Hepatocyte (in vitro differentiated cells): ENCODE data around the gene PRPS1.

Source experiments
- EZH2 ChIP-seq: fragments of 200-600 bp; sonication (generic); IDR thresholded peaks from 2 replicates; pipeline ENCODE4 v1.6.1; 2016; ENCODE audit warnings: antibody characterized with exemption, mild to moderate bottlenecking, borderline replicate concordance
- EZH2phosphoT487 ChIP-seq: fragments of 200-600 bp; sonication (generic); IDR thresholded peaks from one replicate; pipeline ENCODE4 v1.6.1; 2018; ENCODE audit warnings: antibody characterized with exemption, mild to moderate bottlenecking, low read depth, moderate library complexity; ENCODE audit not compliant: unreplicated experiment, severe bottlenecking
- TF ChIP-seq, protein P1 (sequence below): fragments of 200-600 bp; sonication (generic); IDR thresholded peaks from 2 replicates; pipeline ENCODE4 v1.5.1; 2016; ENCODE audit warnings: antibody characterized with exemption, mild to moderate bottlenecking; ENCODE audit not compliant: poor library complexity

DNA sequence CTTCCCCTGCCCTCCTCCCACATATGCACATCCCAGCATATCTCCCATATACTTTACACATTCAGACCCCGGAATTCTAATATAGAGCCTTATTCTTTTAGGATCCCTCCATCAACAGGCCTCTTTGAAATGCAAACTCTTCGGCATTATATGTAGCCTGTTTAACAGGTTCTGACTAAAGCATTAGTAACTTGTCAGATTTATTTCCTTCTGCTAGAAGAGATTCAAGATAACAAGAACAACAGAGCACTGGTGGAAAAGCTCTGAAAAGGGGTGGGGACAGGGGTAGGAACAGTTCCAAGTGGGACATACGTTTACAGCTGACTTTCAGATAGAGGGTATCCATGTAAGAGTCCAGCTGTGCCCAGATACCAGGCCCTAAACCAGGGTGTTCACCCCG, 31.7 kb upstream of the PRPS1 start:
- TF ChIP-seq EZH2 (no peak), EZH2phosphoT487 (no peak)
- TF ChIP-seq, protein P1, sequence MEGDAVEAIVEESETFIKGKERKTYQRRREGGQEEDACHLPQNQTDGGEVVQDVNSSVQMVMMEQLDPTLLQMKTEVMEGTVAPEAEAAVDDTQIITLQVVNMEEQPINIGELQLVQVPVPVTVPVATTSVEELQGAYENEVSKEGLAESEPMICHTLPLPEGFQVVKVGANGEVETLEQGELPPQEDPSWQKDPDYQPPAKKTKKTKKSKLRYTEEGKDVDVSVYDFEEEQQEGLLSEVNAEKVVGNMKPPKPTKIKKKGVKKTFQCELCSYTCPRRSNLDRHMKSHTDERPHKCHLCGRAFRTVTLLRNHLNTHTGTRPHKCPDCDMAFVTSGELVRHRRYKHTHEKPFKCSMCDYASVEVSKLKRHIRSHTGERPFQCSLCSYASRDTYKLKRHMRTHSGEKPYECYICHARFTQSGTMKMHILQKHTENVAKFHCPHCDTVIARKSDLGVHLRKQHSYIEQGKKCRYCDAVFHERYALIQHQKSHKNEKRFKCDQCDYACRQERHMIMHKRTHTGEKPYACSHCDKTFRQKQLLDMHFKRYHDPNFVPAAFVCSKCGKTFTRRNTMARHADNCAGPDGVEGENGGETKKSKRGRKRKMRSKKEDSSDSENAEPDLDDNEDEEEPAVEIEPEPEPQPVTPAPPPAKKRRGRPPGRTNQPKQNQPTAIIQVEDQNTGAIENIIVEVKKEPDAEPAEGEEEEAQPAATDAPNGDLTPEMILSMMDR, result no peak
